GM21529 (cell line): Measurements from ENCODE around the gene CYP26C1.

ENCODE experiments used
- ATAC-seq: cut with Tn5 transposase; IDR thresholded peaks from one replicate; pipeline ENCODE4 v1.9.1; 2021; ENCODE audit not compliant: unreplicated experiment

Gene CYP26C1

GRCh38 chr10:93110472-93111146 lies 50.0 kb downstream of the CYP26C1 start:
- ATAC-seq = peak; percentile 84

- no peak for ATAC-seq
Measured at GRCh38 chr10:93113042-93113441, 52.4 kb downstream of the CYP26C1 start.

GRCh38 chr10:93115661-93116383 lies 55.2 kb downstream of the CYP26C1 start:
- peak; percentile 54 for ATAC-seq
